Measurements from ENCODE around the gene TMEM88.

The TMEM88 gene

DNA sequence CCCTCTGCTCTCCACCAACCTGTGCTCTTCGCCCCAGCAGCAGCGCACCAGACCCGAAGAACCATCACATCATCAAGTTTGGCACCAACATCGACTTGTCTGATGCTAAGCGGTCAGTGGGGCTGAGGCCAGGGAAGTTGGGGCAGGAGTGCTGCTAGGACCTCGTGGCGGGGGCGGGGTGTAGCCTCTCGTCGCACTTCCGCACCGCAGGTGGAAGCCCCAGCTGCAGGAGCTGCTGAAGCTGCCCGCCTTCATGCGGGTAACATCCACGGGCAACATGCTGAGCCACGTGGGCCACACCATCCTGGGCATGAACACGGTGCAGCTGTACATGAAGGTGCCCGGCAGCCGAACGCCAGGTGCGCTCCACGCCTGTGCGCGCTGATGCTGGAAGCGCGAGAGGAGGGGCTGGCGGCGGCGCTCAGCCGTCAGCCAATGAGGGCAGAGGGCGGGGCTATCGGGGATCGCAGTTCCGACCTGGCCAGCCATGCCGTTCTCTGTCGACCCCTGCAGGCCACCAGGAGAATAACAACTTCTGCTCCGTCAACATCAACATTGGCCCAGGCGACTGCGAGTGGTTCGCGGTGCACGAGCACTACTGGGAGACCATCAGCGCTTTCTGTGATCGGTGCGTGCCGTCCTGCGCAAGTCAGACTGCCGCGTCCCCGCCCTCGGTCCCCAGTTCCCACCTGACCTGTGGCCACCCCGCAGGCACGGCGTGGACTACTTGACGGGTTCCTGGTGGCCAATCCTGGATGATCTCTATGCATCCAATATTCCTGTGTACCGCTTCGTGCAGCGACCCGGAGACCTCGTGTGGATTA, 3.2 kb upstream of the TMEM88 start:
- Histone ChIP-seq H3K36me3 (ENCODE audit: insufficient read depth, low read length) (peaks cover 49% of the 10 kb centered on the region), H3K4me1 (ENCODE audit: insufficient read depth, low read length) (peaks cover 24% of the 10 kb centered on the region), H2AFZ (ENCODE audit: low read depth, low read length) (no peak overlapping the region), H3K27me3 (ENCODE audit: insufficient read depth, low read length) (no peaks in the 10 kb centered on the region), H3K9me3 (ENCODE audit: low read length) (no peaks in the 10 kb centered on the region), H3K4me3 (ENCODE audit: low read length) (no peak overlapping the region)

DNA sequence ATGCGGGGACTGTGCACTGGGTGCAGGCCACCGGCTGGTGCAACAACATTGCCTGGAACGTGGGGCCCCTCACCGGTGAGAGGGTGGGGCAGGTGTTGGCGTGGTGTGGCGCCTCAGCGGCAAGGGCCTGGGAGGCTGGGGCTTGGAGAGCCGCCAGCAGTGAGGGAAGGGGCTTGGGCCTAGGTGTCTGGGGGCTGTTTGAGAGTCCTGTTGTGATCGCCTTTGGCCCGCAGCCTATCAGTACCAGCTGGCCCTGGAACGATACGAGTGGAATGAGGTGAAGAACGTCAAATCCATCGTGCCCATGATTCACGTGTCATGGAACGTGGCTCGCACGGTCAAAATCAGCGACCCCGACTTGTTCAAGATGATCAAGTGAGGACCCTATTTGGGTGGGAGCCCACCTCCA, 2.6 kb upstream of the TMEM88 start:
- H3K4me3 ChIP-seq (ENCODE audit: low read length): no peak overlapping the region
- H3K27me3 ChIP-seq (ENCODE audit: insufficient read depth, low read length): no peaks in the 10 kb centered on the region
- no peak overlapping the region for H2AFZ ChIP-seq (ENCODE audit: low read depth, low read length)
- peaks cover 45% of the 10 kb centered on the region for H3K36me3 ChIP-seq (ENCODE audit: insufficient read depth, low read length)
- peaks cover 26% of the 10 kb centered on the region for H3K4me1 ChIP-seq (ENCODE audit: insufficient read depth, low read length)
- H3K9me3 ChIP-seq (ENCODE audit: low read length): no peaks in the 10 kb centered on the region

GRCh38 chr17:7852919-7853690, 1.8 kb upstream of the TMEM88 start:
- H3K4me3 ChIP-seq (ENCODE audit: low read length): no peak overlapping the region
- peaks cover 45% of the 10 kb centered on the region for H3K36me3 ChIP-seq (ENCODE audit: insufficient read depth, low read length)

GRCh38 chr17:7853691-7854038, 1.2 kb upstream of the TMEM88 start:
- Histone ChIP-seq H3K4me3 (ENCODE audit: low read length) (no peak overlapping the region), H3K27me3 (ENCODE audit: insufficient read depth, low read length) (no peaks in the 10 kb centered on the region), H3K36me3 (ENCODE audit: insufficient read depth, low read length) (peaks cover 42% of the 10 kb centered on the region), H2AFZ (ENCODE audit: low read depth, low read length) (no peak overlapping the region), H3K4me1 (ENCODE audit: insufficient read depth, low read length) (peaks cover 34% of the 10 kb centered on the region), H3K9me3 (ENCODE audit: low read length) (no peaks in the 10 kb centered on the region)

More at GRCh38 chr17:7852919-7853690, 1.8 kb upstream of the TMEM88 start:
- Histone ChIP-seq H3K4me1 (ENCODE audit: insufficient read depth, low read length) (peaks cover 28% of the 10 kb centered on the region), H3K9me3 (ENCODE audit: low read length) (no peaks in the 10 kb centered on the region), H3K27me3 (ENCODE audit: insufficient read depth, low read length) (no peaks in the 10 kb centered on the region), H2AFZ (ENCODE audit: low read depth, low read length) (no peak overlapping the region)

- Histone ChIP-seq H3K27me3 (ENCODE audit: insufficient read depth, low read length) (no peaks in the 10 kb centered on the region), H3K4me1 (ENCODE audit: insufficient read depth, low read length) (peaks cover 39% of the 10 kb centered on the region), H3K4me3 (ENCODE audit: low read length) (no peak overlapping the region), H3K36me3 (ENCODE audit: insufficient read depth, low read length) (peaks cover 39% of the 10 kb centered on the region), H3K9me3 (ENCODE audit: low read length) (no peaks in the 10 kb centered on the region), H2AFZ (ENCODE audit: low read depth, low read length) (no peak overlapping the region)
These were observed 638 bp upstream of the TMEM88 start for GRCh38 chr17:7854078-7854777.

DNA sequence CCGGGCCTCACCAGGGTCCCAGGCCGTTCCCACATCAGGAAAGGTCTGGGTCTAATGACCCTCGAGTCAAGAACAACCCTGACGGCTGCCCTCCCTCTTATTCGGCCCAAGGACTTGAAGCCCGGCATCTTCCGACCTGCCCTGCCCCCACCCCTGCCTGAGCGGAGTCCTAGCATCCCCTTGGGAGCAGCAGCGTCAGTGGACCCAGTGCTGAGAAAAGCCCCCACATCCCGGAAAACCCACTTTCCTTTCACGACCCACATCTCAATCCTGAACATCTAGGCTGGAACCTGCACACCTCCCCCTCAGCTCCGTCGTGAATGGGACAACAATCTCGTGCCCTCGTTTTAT, 769 bp downstream of the TMEM88 start:
- H3K9me3 ChIP-seq (ENCODE audit: low read length): no peaks in the 10 kb centered on the region
- peaks cover 39% of the 10 kb centered on the region for H3K4me1 ChIP-seq (ENCODE audit: insufficient read depth, low read length)
- H3K36me3 ChIP-seq (ENCODE audit: insufficient read depth, low read length): peaks cover 29% of the 10 kb centered on the region
- H2AFZ ChIP-seq (ENCODE audit: low read depth, low read length): no peak overlapping the region
- peak overlapping the region; percentile 58 for H3K4me3 ChIP-seq (ENCODE audit: low read length)
- H3K27me3 ChIP-seq (ENCODE audit: insufficient read depth, low read length): no peaks in the 10 kb centered on the region

DNA sequence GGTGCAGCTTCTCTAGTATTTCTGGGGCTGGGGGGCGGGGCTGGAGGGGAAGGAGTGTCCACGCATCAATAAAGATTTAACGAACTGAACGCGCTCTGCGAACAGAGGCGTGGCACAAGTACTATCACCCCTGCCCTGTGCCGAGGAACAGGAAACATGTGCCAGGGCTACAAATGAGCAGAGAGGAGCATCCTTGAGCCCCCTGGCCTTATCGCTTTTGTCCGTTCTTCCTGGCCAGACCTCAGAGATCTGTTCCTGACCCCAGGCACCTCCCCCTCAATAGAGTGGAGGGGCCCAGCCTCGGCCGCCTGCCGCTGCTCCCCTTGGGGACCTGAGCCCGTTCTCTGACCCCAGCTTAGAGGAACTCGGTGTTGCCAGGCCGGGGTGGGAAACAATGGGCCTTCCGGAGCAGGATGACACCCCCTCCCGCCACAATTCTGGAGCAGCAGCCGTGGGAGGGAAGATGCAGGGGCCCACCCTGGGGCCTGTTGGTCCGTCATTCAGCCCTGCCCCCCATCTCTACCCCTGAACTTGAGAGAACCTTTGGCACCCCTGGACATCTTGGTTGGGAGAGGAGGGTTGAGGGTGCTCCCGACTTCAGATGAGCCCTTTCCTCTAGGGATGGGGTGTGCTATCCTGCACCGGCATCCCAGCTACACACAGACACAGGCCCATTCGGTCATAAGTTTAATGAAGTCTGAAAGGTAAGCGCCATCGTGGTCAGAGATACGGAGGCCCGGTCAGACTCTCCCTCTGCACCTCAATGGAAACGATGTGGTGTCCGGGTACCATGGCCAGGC, 1.3 kb downstream of the TMEM88 start:
- Histone ChIP-seq H2AFZ (ENCODE audit: low read depth, low read length) (no peak overlapping the region), H3K4me3 (ENCODE audit: low read length) (peak overlapping the region; percentile 58), H3K36me3 (ENCODE audit: insufficient read depth, low read length) (peaks cover 23% of the 10 kb centered on the region), H3K4me1 (ENCODE audit: insufficient read depth, low read length) (peaks cover 39% of the 10 kb centered on the region), H3K27me3 (ENCODE audit: insufficient read depth, low read length) (no peaks in the 10 kb centered on the region), H3K9me3 (ENCODE audit: low read length) (no peaks in the 10 kb centered on the region)

GRCh38 chr17:7856811-7857712, 2.2 kb downstream of the TMEM88 start, which contains the start of gene NAA38:
NAA38 (minus strand) TSS chr17:7857559; CDS start chr17:7857463, 96 bp downstream.
- Histone ChIP-seq H3K4me3 (ENCODE audit: low read length) (peak within 1 kb of the TSS; percentile 58), H3K36me3 (ENCODE audit: insufficient read depth, low read length) (peaks cover 19% of the 10 kb centered on the region), H2AFZ (ENCODE audit: low read depth, low read length) (no peak within 1 kb of the TSS), H3K27me3 (ENCODE audit: insufficient read depth, low read length) (no peaks in the 10 kb centered on the region), H3K4me1 (ENCODE audit: insufficient read depth, low read length) (peaks cover 37% of the 10 kb centered on the region), H3K9me3 (ENCODE audit: low read length) (no peaks in the 10 kb centered on the region)

GRCh38 chr17:7857713-7858521, 3.1 kb downstream of the TMEM88 start, which contains the start of gene CYB5D1:
CYB5D1 (plus strand) TSS chr17:7858003; CDS start chr17:7858135, 132 bp downstream.
- Histone ChIP-seq H3K9me3 (ENCODE audit: low read length) (no peaks in the 10 kb centered on the region), H2AFZ (ENCODE audit: low read depth, low read length) (no peak within 1 kb of the TSS), H3K4me1 (ENCODE audit: insufficient read depth, low read length) (peaks cover 37% of the 10 kb centered on the region), H3K36me3 (ENCODE audit: insufficient read depth, low read length) (peaks cover 12% of the 10 kb centered on the region), H3K27me3 (ENCODE audit: insufficient read depth, low read length) (no peaks in the 10 kb centered on the region), H3K4me3 (ENCODE audit: low read length) (peak within 1 kb of the TSS; percentile 58)

GRCh38 chr17:7858522-7858810, 3.6 kb downstream of the TMEM88 start:
- H3K27me3 ChIP-seq (ENCODE audit: insufficient read depth, low read length): no peaks in the 10 kb centered on the region
- H3K4me3 ChIP-seq (ENCODE audit: low read length): peak overlapping the region; percentile 58
- H2AFZ ChIP-seq (ENCODE audit: low read depth, low read length): no peak overlapping the region
- H3K36me3 ChIP-seq (ENCODE audit: insufficient read depth, low read length): peaks cover 9% of the 10 kb centered on the region
- peaks cover 37% of the 10 kb centered on the region for H3K4me1 ChIP-seq (ENCODE audit: insufficient read depth, low read length)
- H3K9me3 ChIP-seq (ENCODE audit: low read length): no peaks in the 10 kb centered on the region

GRCh38 chr17:7859028-7859427, 4.2 kb downstream of the TMEM88 start:
- H3K4me1 ChIP-seq (ENCODE audit: insufficient read depth, low read length): peaks cover 37% of the 10 kb centered on the region
- peak overlapping the region; percentile 58 for H3K4me3 ChIP-seq (ENCODE audit: low read length)
- no peak overlapping the region for H2AFZ ChIP-seq (ENCODE audit: low read depth, low read length)
- H3K27me3 ChIP-seq (ENCODE audit: insufficient read depth, low read length): no peaks in the 10 kb centered on the region
- H3K36me3 ChIP-seq (ENCODE audit: insufficient read depth, low read length): peaks cover 12% of the 10 kb centered on the region
- H3K9me3 ChIP-seq (ENCODE audit: low read length): no peaks in the 10 kb centered on the region

Data from neuron (in vitro differentiated cells).